ENCODE data around the gene DESI1.
"Not testable (repeated sequence)": the region's sequence is repeated elsewhere in the genome, so short reads cannot be mapped to it uniquely, and the experiment has no call there.

The DESI1 gene

GRCh38 chr22:41589391-41590241, 31.2 kb downstream of the DESI1 start, which contains the start of gene PMM1:
TSS of gene PMM1 (minus strand) at chr22:41589840. CDS start at chr22:41589805, 35 bp downstream.
- H3K4me3 ChIP-seq (ENCODE audit: low read depth, low read length): peak within 1 kb of the TSS; percentile 82

- no peak overlapping the region for H3K4me3 ChIP-seq (ENCODE audit: low read depth, low read length)
These were observed 33.5 kb downstream of the DESI1 start for GRCh38 chr22:41587347-41587723.

- no peak overlapping the region for H3K4me3 ChIP-seq (ENCODE audit: low read depth, low read length)
These were observed 34.9 kb downstream of the DESI1 start for GRCh38 chr22:41585898-41586297.

- H3K4me3 ChIP-seq (ENCODE audit: low read depth, low read length): no peak overlapping the region
These were observed 36.0 kb downstream of the DESI1 start for GRCh38 chr22:41584881-41585280.

GRCh38 chr22:41582694-41583093, 38.1 kb downstream of the DESI1 start:
- H3K4me3 ChIP-seq (ENCODE audit: low read depth, low read length): no peak overlapping the region

GRCh38 chr22:41579997-41580355, 40.9 kb downstream of the DESI1 start:
- H3K4me3 ChIP-seq (ENCODE audit: low read depth, low read length): no peak overlapping the region

GRCh38 chr22:41579297-41579996, 41.4 kb downstream of the DESI1 start:
- H3K4me3 ChIP-seq (ENCODE audit: low read depth, low read length): no peak overlapping the region

- H3K4me3 ChIP-seq (ENCODE audit: low read depth, low read length): no peak overlapping the region
These were observed 42.0 kb downstream of the DESI1 start for GRCh38 chr22:41578818-41579217.

- no peak overlapping the region for H3K4me3 ChIP-seq (ENCODE audit: low read depth, low read length)
These were observed 42.7 kb downstream of the DESI1 start for GRCh38 chr22:41578114-41578513.

GRCh38 chr22:41576877-41577276, 44.0 kb downstream of the DESI1 start:
- H3K4me3 ChIP-seq (ENCODE audit: low read depth, low read length): no peak overlapping the region

- no peak overlapping the region for H3K4me3 ChIP-seq (ENCODE audit: low read depth, low read length)
These were observed 45.3 kb downstream of the DESI1 start for GRCh38 chr22:41575533-41575932.

GRCh38 chr22:41574847-41575381, 45.9 kb downstream of the DESI1 start:
- no peak overlapping the region for H3K4me3 ChIP-seq (ENCODE audit: low read depth, low read length)

- H3K4me3 ChIP-seq (ENCODE audit: low read depth, low read length): no peak overlapping the region
These were observed 47.2 kb downstream of the DESI1 start for GRCh38 chr22:41573677-41574076.

GRCh38 chr22:41572305-41572704, 48.5 kb downstream of the DESI1 start:
- H3K4me3 ChIP-seq (ENCODE audit: low read depth, low read length): not testable (repeated sequence)

GRCh38 chr22:41571786-41572185, 49.1 kb downstream of the DESI1 start:
- no peak overlapping the region for H3K4me3 ChIP-seq (ENCODE audit: low read depth, low read length)

GRCh38 chr22:41570221-41570620, 50.6 kb downstream of the DESI1 start:
- no peak overlapping the region for H3K4me3 ChIP-seq (ENCODE audit: low read depth, low read length)

- no peak overlapping the region for H3K4me3 ChIP-seq (ENCODE audit: low read depth, low read length)
These were observed 52.0 kb downstream of the DESI1 start for GRCh38 chr22:41568811-41569210.

GRCh38 chr22:41567512-41567768, 53.4 kb downstream of the DESI1 start:
- no peak overlapping the region for H3K4me3 ChIP-seq (ENCODE audit: low read depth, low read length)

- H3K4me3 ChIP-seq (ENCODE audit: low read depth, low read length): no peak overlapping the region
These were observed 55.3 kb downstream of the DESI1 start for GRCh38 chr22:41565403-41566054.

- H3K4me3 ChIP-seq (ENCODE audit: low read depth, low read length): no peak overlapping the region
These were observed 56.3 kb downstream of the DESI1 start for GRCh38 chr22:41564563-41564962.

GRCh38 chr22:41563051-41563711, 57.7 kb downstream of the DESI1 start:
- no peak overlapping the region for H3K4me3 ChIP-seq (ENCODE audit: low read depth, low read length)

Data from iPS-11a (cell line).